GM13976 (cell line): ENCODE measurements around the gene BORA.
"Not testable (repeated sequence)": the region's sequence is repeated elsewhere in the genome, so short reads cannot be mapped to it uniquely, and the experiment has no call there.

Experiments used
- DNase-seq: peaks from one replicate; pipeline ENCODE4 v3.0.0; 2012; ENCODE audit warnings: low spot score
- in situ Hi-C: fragments of 300-500 bp; cut with MboI; formaldehyde crosslinking; loops from one replicate; pipeline ENCODE4 v1.12.0; 2022; ENCODE audit warnings: low sequenced_read_pairs, mixed read lengths, inconsistent platforms; ENCODE audit not compliant: unreplicated experiment
- TF ChIP-seq, protein P1 (sequence below): IDR thresholded peaks from 2 replicates; pipeline ENCODE4 v1.5.1; 2012; ENCODE audit warnings: borderline replicate concordance, mild to moderate bottlenecking; ENCODE audit not compliant: insufficient read depth; ENCODE audit errors: extremely low read depth, missing control alignments, control extremely low read depth

Gene BORA

DNA sequence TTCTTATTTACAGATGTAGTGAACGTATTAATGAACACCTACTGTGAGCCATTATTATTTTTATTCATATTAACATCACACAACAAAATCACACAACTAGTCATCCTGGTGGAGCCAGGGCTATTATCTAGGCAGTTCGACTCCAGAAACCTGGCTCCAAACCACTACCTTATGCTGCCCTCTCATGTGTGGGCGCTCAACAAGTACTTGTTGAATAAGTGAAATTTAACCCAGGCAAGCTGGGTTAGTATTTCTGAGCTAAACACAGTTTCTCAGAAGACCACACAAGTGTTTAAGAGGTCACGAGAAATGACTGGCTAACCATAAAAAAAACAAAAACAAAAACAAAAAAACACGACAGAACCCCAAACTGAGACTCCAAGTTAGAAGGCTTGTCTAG lies 33.9 kb upstream of the BORA start:
- in situ Hi-C loops: no loop called here
- TF ChIP-seq, protein P1, sequence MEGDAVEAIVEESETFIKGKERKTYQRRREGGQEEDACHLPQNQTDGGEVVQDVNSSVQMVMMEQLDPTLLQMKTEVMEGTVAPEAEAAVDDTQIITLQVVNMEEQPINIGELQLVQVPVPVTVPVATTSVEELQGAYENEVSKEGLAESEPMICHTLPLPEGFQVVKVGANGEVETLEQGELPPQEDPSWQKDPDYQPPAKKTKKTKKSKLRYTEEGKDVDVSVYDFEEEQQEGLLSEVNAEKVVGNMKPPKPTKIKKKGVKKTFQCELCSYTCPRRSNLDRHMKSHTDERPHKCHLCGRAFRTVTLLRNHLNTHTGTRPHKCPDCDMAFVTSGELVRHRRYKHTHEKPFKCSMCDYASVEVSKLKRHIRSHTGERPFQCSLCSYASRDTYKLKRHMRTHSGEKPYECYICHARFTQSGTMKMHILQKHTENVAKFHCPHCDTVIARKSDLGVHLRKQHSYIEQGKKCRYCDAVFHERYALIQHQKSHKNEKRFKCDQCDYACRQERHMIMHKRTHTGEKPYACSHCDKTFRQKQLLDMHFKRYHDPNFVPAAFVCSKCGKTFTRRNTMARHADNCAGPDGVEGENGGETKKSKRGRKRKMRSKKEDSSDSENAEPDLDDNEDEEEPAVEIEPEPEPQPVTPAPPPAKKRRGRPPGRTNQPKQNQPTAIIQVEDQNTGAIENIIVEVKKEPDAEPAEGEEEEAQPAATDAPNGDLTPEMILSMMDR: no peak
- DNase-seq: no peak

GRCh38 chr13:72694314-72694713 lies 33.4 kb upstream of the BORA start:
- no peak for DNase-seq
- in situ Hi-C loops: no loop called here
- TF ChIP-seq, protein P1: no peak

DNA sequence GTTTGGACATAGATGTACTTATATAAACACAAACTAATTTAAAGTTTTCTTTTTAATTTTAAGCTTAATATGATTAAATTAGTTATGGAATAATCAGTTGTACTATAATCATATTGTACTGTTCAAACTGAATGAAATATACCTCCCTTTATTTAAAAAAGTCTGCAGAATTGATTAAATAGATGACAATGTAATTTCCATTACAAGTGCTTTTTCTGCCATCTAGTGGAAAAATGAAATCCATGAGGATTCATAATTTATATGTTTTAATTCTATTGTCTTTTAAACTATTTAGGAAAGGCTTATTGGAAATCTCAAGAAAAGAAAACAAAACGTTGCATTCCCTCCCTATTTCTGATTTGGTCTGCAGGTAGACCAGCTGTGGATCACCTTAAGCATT lies 31.1 kb upstream of the BORA start:
- in situ Hi-C loops: no loop called here
- no peak for DNase-seq
- TF ChIP-seq, protein P1: no peak

- in situ Hi-C loops: no loop called here
- TF ChIP-seq, protein P1: no peak
- DNase-seq: no peak
These were observed 29.6 kb upstream of the BORA start for GRCh38 chr13:72698164-72698563.

- TF ChIP-seq, protein P1: no peak
- in situ Hi-C loops: no loop called here
- no peak for DNase-seq
These were observed 27.2 kb upstream of the BORA start for GRCh38 chr13:72700509-72700908.

GRCh38 chr13:72716776-72717175 lies 10.9 kb upstream of the BORA start:
- in situ Hi-C loops: no loop called here
- no peak for DNase-seq
- TF ChIP-seq, protein P1: no peak

DNA sequence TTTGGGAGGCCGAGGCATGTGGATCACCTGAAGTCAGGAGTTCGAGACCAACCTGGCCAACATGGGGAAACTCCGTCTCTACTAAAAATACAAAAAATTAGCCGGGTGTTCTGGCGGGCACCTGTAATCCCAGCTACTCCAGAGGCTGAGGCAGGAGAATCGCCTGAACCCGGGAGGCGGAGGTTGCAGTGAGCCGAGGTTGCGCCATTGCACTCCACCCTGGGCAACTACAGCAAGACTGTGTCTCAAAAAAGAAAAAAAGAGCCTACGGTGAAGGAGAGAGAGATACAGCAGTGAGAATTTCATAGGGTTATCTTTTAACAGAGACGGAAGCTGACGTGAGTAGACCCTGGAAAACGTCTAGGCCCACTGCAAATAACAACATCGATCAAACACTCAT lies 1.5 kb upstream of the BORA start:
- DNase-seq, in situ Hi-C loops: not testable (repeated sequence)
